ENCODE data around the gene SYTL2. TPM values are rescaled to one million over a fixed set of nuclear protein-coding genes. Genes with fewer than 3 reads are reported as not detected.

Gene SYTL2
- total RNA-seq, 1 donor = 19.9 TPM

DNA sequence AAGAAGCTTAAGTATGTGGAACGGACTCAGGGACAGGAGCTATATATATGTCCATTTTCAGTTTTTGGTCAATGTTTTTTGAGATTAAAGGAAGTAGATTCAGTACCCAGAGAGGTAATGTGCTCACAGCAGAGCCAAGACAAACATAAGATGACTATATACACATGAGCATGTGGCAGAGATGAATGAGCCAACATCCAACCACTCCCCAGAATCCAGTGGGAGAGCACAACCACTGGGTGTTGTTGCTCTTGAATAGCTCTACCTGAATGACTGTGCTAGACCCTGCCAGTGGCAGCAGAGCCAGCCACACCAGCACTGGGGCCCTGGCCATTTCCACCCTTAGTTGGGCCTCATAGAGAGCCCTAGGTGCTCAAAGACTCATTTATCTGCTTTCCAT is 10.7 kb upstream of the SYTL2 start:
- Histone ChIP-seq H3K9me3 (ENCODE audit: low read depth, low read length) (no peaks in the 10 kb centered on the region), H3K4me2 (ENCODE audit: insufficient read depth, low read length) (no peak overlapping the region), H3K4me3 (ENCODE audit: insufficient read depth, low read length) (no peak overlapping the region), H3K36me3 (ENCODE audit: insufficient read depth, low read length) (no peaks in the 10 kb centered on the region), H3K27ac (ENCODE audit: low read depth, low read length) (no peak overlapping the region), H3K4me1 (ENCODE audit: insufficient read depth, low read length) (peaks cover 19% of the 10 kb centered on the region), H3K79me2 (ENCODE audit: insufficient read depth, low read length) (no peaks in the 10 kb centered on the region), H4K20me1 (ENCODE audit: insufficient read depth, low read length) (no peaks in the 10 kb centered on the region), H3K27me3 (ENCODE audit: insufficient read depth, low read length) (no peaks in the 10 kb centered on the region), H2AFZ (ENCODE audit: low read length) (no peak overlapping the region)
- DNase-seq (ENCODE audit: insufficient read length, low spot score, missing footprints) = no peak
- TF ChIP-seq, protein P1, sequence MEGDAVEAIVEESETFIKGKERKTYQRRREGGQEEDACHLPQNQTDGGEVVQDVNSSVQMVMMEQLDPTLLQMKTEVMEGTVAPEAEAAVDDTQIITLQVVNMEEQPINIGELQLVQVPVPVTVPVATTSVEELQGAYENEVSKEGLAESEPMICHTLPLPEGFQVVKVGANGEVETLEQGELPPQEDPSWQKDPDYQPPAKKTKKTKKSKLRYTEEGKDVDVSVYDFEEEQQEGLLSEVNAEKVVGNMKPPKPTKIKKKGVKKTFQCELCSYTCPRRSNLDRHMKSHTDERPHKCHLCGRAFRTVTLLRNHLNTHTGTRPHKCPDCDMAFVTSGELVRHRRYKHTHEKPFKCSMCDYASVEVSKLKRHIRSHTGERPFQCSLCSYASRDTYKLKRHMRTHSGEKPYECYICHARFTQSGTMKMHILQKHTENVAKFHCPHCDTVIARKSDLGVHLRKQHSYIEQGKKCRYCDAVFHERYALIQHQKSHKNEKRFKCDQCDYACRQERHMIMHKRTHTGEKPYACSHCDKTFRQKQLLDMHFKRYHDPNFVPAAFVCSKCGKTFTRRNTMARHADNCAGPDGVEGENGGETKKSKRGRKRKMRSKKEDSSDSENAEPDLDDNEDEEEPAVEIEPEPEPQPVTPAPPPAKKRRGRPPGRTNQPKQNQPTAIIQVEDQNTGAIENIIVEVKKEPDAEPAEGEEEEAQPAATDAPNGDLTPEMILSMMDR (IDR thresholded peaks at IDR 0.05; ENCODE audit: extremely low read depth, low read depth, low read length) = no peak

DNA sequence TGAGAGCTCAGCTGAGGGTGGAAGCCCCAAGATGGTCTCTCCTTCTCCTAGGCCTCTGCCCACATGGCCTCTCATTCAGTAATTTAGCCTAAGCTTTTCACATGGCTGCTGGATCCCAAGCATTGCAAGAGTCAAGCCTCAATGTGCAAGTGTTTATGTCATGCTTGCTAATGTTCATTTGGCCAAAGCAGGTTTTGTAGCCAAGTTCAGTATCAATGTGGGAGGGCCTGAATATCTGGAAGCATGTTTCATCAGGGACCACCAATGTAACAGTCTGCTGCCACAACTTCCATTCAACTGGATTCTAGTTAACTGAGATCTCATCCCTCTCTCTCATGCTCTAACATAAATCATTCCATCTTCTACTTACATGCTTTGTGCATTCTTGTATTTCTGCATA is 8.5 kb upstream of the SYTL2 start:
- Histone ChIP-seq H2AFZ (ENCODE audit: low read length) (no peak overlapping the region), H3K4me1 (ENCODE audit: insufficient read depth, low read length) (peaks cover 35% of the 10 kb centered on the region), H3K27me3 (ENCODE audit: insufficient read depth, low read length) (no peaks in the 10 kb centered on the region), H3K9me3 (ENCODE audit: low read depth, low read length) (no peaks in the 10 kb centered on the region), H3K79me2 (ENCODE audit: insufficient read depth, low read length) (no peaks in the 10 kb centered on the region), H3K4me2 (ENCODE audit: insufficient read depth, low read length) (no peak overlapping the region), H3K4me3 (ENCODE audit: insufficient read depth, low read length) (no peak overlapping the region), H4K20me1 (ENCODE audit: insufficient read depth, low read length) (no peaks in the 10 kb centered on the region), H3K36me3 (ENCODE audit: insufficient read depth, low read length) (no peaks in the 10 kb centered on the region), H3K27ac (ENCODE audit: low read depth, low read length) (no peak overlapping the region)
- DNase-seq (ENCODE audit: insufficient read length, low spot score, missing footprints) = no peak
- TF ChIP-seq, protein P1 (IDR thresholded peaks at IDR 0.05; ENCODE audit: extremely low read depth, low read depth, low read length) = no peak

- Histone ChIP-seq H3K36me3 (ENCODE audit: insufficient read depth, low read length) (no peaks in the 10 kb centered on the region), H3K4me2 (ENCODE audit: insufficient read depth, low read length) (peak overlapping the region; percentile 65), H3K4me1 (ENCODE audit: insufficient read depth, low read length) (peaks cover 32% of the 10 kb centered on the region), H3K4me3 (ENCODE audit: insufficient read depth, low read length) (peak overlapping the region; percentile 34), H3K79me2 (ENCODE audit: insufficient read depth, low read length) (no peaks in the 10 kb centered on the region), H4K20me1 (ENCODE audit: insufficient read depth, low read length) (no peaks in the 10 kb centered on the region), H3K9me3 (ENCODE audit: low read depth, low read length) (no peaks in the 10 kb centered on the region), H2AFZ (ENCODE audit: low read length) (no peak overlapping the region), H3K27me3 (ENCODE audit: insufficient read depth, low read length) (peaks cover 3% of the 10 kb centered on the region), H3K27ac (ENCODE audit: low read depth, low read length) (peak overlapping the region; percentile 82)
- TF ChIP-seq, protein P1 (IDR thresholded peaks at IDR 0.05; ENCODE audit: extremely low read depth, low read depth, low read length) = no peak
- peak; percentile 93 for DNase-seq (ENCODE audit: insufficient read length, low spot score, missing footprints)
Observed at GRCh38 chr11:85815186-85815931, 4.4 kb upstream of the SYTL2 start.

DNA sequence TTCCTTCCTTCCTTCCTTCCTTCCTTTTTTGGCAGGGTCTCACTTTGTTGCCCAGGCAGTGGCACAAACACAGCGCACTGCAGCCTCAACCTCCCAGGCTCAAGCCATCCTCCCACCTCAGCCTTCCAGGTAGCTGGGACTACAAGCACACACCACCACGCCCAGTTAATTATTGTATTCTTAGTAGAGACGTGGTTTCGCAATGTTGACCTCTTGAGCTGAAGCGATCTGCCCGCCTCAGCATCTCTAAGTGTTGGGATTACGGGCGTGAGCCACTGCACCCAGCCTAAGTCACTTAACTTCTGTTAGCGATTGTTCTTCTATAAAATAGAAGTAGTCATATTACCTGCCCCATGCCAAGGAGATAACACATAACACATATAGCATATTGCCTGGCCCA is 2.8 kb upstream of the SYTL2 start:
- TF ChIP-seq, protein P1 (IDR thresholded peaks at IDR 0.05; ENCODE audit: extremely low read depth, low read depth, low read length) = no peak
- Histone ChIP-seq H2AFZ (ENCODE audit: low read length) (no peak overlapping the region), H3K9me3 (ENCODE audit: low read depth, low read length) (no peaks in the 10 kb centered on the region), H3K36me3 (ENCODE audit: insufficient read depth, low read length) (no peaks in the 10 kb centered on the region), H3K4me2 (ENCODE audit: insufficient read depth, low read length) (no peak overlapping the region), H3K27me3 (ENCODE audit: insufficient read depth, low read length) (peaks cover 3% of the 10 kb centered on the region), H3K4me3 (ENCODE audit: insufficient read depth, low read length) (no peak overlapping the region), H3K27ac (ENCODE audit: low read depth, low read length) (no peak overlapping the region), H4K20me1 (ENCODE audit: insufficient read depth, low read length) (peaks cover 4% of the 10 kb centered on the region), H3K79me2 (ENCODE audit: insufficient read depth, low read length) (no peaks in the 10 kb centered on the region), H3K4me1 (ENCODE audit: insufficient read depth, low read length) (peaks cover 39% of the 10 kb centered on the region)
- DNase-seq (ENCODE audit: insufficient read length, low spot score, missing footprints) = no peak
